ENCODE data around the gene TBC1D1. TPM values are rescaled to one million over a fixed set of nuclear protein-coding genes. Genes with fewer than 3 reads are reported as not detected.
A peak's percentile ranks its signal among the peaks of the same experiment; 100 is the strongest.

TBC1D1 gene
- total RNA-seq, 4 donors from 2014 or later: 206 to 258 (median 221) TPM

DNA sequence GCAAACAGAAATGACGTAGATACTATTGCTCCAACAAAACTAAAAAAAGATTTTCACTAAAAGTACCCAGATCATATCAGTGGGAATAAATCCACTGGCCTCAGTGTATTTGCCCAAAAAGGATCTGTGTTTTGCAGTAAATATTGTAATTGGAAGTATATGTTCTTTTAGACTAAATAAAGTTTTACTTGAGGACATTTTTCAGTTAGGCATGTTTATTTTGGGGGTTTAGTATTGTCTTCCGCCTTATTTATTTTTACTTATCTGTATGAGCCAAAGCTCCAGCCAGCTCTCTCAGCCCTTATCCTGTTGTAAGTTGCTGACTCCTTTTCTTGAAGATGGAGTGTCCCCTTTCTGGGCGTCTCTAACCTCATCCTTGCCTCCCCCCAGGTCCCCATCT lies 119.1 kb downstream of the TBC1D1 start:
- Histone ChIP-seq H3K9me3 (no peaks in the 10 kb centered on the region), H3K4me1 (peaks cover 44 to 89% (median 86%) of the 10 kb centered on the region in 4 donors), H3K4me3 (no peak overlapping the region), H3K27me3 (no peaks in the 10 kb centered on the region), H3K36me3 (peaks cover 0 to 8% (median 6%) of the 10 kb centered on the region in 4 donors), H3K27ac (replicated peaks in 1 of 4) (peak overlapping the region in 3 of 4 donors; percentile 42 to 62 (median 47))
- TF ChIP-seq, protein P1, sequence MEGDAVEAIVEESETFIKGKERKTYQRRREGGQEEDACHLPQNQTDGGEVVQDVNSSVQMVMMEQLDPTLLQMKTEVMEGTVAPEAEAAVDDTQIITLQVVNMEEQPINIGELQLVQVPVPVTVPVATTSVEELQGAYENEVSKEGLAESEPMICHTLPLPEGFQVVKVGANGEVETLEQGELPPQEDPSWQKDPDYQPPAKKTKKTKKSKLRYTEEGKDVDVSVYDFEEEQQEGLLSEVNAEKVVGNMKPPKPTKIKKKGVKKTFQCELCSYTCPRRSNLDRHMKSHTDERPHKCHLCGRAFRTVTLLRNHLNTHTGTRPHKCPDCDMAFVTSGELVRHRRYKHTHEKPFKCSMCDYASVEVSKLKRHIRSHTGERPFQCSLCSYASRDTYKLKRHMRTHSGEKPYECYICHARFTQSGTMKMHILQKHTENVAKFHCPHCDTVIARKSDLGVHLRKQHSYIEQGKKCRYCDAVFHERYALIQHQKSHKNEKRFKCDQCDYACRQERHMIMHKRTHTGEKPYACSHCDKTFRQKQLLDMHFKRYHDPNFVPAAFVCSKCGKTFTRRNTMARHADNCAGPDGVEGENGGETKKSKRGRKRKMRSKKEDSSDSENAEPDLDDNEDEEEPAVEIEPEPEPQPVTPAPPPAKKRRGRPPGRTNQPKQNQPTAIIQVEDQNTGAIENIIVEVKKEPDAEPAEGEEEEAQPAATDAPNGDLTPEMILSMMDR (IDR thresholded peaks at IDR 0.05): no peak
- intact Hi-C loops (cut with DNase I): no loop called here
- 63% methylated on average over 3 of the region's 3 CpGs for WGBS
- no peak for DNase-seq (ENCODE audit: extremely low spot score)

DNA sequence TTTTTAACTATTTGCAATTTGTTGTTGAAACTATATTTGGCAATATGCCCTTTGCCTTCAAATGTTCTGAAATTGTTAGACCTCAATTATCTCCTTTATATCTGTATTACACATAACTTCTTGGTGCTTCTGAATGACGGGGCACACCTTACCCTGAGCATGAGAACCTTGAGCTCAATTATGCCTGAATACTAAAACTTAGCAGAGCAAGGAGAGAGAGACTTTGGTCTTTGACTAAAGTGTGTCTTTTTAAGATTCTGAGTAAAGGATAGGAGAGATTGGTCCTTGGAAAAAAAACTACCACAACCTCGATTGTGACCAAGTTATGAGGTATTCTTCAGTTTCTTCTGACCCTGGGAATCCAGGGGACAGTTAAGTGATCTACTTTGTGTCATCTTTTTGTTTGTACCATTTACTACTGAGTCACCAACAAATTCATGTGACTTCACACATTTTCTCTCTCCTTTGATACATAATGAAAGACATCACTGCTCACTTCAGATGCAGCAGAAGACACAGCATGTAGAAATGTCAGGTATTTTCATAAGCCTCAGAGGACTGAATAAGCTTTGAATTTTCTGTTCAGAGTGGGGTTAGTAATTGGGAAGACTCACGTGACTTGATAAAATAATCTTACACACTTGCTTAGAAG lies 120.8 kb downstream of the TBC1D1 start:
- no peaks in the 10 kb centered on the region for H3K9me3 ChIP-seq
- H3K27ac ChIP-seq (replicated peaks in 1 of 4): no peak overlapping the region
- no peak overlapping the region for H3K4me3 ChIP-seq
- 76% methylated on average over 3 of the region's 3 CpGs for WGBS
- intact Hi-C loops (cut with DNase I): no loop called here
- H3K27me3 ChIP-seq: no peaks in the 10 kb centered on the region
- no peak for DNase-seq (ENCODE audit: extremely low spot score)
- peaks cover 0 to 24% (median 7%) of the 10 kb centered on the region in 4 donors for H3K36me3 ChIP-seq
- no peak for TF ChIP-seq POLR2A (IDR thresholded peaks at IDR 0.05; ENCODE audit: low read depth)
- no peak for TF ChIP-seq POLR2AphosphoS5 (IDR thresholded peaks at IDR 0.05)
- TF ChIP-seq, protein P1 (IDR thresholded peaks at IDR 0.05): no peak
- no peak for TF ChIP-seq EP300 (IDR thresholded peaks at IDR 0.05)
- peaks cover 43 to 88% (median 86%) of the 10 kb centered on the region in 4 donors for H3K4me1 ChIP-seq

DNA sequence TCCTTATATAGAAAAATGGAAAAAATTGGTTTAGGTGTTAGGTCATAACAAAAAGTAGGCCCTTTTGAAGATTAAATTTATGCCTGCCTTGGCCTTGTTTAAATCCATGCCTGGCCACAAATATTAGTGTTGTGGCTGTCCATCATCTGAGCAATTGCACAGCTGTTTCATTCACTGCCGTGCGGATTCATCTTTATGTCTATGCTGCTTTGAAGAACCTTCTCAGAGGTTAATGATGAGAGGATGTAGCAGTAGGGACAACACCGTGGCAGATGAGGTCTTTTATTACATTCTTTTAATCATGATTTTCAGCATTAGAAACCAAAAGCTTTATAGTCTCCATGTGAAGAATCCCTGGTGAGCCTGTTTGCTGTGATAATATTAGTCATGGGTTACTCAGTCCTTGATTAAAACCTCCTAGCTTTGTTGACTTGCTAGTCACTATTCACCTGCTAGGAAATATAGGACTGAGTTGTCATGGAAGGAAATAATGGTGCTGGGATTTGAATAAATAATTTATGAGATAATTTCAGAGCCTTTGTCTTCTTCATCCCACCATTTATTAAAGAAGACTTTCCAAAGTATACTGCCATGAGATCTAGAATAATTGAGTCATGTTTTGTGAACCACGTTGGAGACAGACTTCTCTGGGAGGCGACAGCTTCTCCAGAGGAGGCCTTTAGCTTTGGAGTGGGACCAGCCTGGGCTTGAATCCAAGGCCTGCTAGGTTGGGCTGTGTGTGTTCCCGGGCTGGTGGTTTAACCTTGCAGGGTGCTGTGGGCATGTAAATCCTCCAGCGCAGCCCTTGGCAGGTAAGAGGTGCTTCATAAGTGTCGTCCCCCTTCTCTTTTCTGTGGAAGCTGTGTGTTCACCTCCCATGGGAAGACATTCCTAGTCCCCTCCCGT lies 122.8 kb downstream of the TBC1D1 start:
- intact Hi-C loops (cut with DNase I): no loop called here
- DNase-seq (ENCODE audit: extremely low spot score): no peak
- H3K9me3 ChIP-seq: no peaks in the 10 kb centered on the region
- H3K27me3 ChIP-seq: no peaks in the 10 kb centered on the region
- TF ChIP-seq POLR2A (IDR thresholded peaks at IDR 0.05; ENCODE audit: low read depth): no peak
- no peak for TF ChIP-seq POLR2AphosphoS5 (IDR thresholded peaks at IDR 0.05)
- TF ChIP-seq, protein P1 (IDR thresholded peaks at IDR 0.05): no peak
- no peak for TF ChIP-seq EP300 (IDR thresholded peaks at IDR 0.05)
- peaks cover 0 to 33% (median 7%) of the 10 kb centered on the region in 4 donors for H3K36me3 ChIP-seq
- H3K27ac ChIP-seq (replicated peaks in 1 of 4): peak overlapping the region; percentile 28 to 76 (median 64)
- no peak overlapping the region for H3K4me3 ChIP-seq
- 67% methylated on average over 5 of the region's 9 CpGs for WGBS
- H3K4me1 ChIP-seq: peaks cover 34 to 74% (median 70%) of the 10 kb centered on the region in 4 donors

GRCh38 chr4:38014421-38014852 lies 123.6 kb downstream of the TBC1D1 start:
- H3K27ac ChIP-seq (replicated peaks in 1 of 4): peak overlapping the region; percentile 28 to 78 (median 71)
- no peaks in the 10 kb centered on the region for H3K9me3 ChIP-seq
- DNase-seq (ENCODE audit: extremely low spot score): no peak
- intact Hi-C loops (cut with DNase I): no loop called here
- peaks cover 0 to 33% (median 7%) of the 10 kb centered on the region in 4 donors for H3K36me3 ChIP-seq
- WGBS: 93% methylated on average over 19 of the region's 37 CpGs
- H3K27me3 ChIP-seq: no peaks in the 10 kb centered on the region
- TF ChIP-seq POLR2A (IDR thresholded peaks at IDR 0.05; ENCODE audit: low read depth): no peak
- no peak for TF ChIP-seq EP300 (IDR thresholded peaks at IDR 0.05)
- TF ChIP-seq, protein P1 (IDR thresholded peaks at IDR 0.05): no peak
- TF ChIP-seq POLR2AphosphoS5 (IDR thresholded peaks at IDR 0.05): no peak
- H3K4me1 ChIP-seq: peaks cover 34 to 66% (median 65%) of the 10 kb centered on the region in 4 donors
- no peak overlapping the region for H3K4me3 ChIP-seq

Measured in esophagus muscularis mucosa (tissue), 4 donors.